WTC11 (cell line): ENCODE data around the gene PITPNM1. TPM values are rescaled to one million over a fixed set of nuclear protein-coding genes. Genes with fewer than 3 reads are reported as not detected.

Source experiments
- ATAC-seq: fragments of 200-7000 bp; cut with Tn5 transposase; 2 replicates; pipeline ENCODE4 v1.10.0; 2021; ENCODE audit warnings: mild to moderate bottlenecking, moderate library complexity
- CTCF ChIA-PET: fragments of 300-600 bp; sonication (Branson Sonifier 250); formaldehyde crosslinking; loops from one replicate; lab custom pipeline; 2021; ENCODE audit warnings: antibody characterized with exemption; lab: Charles Lee
- POLR2A ChIA-PET: fragments of 350-600 bp; sonication (Branson Sonifier 250); formaldehyde crosslinking; loops from one replicate; lab custom pipeline; 2021; ENCODE audit warnings: antibody characterized with exemption; lab: Charles Lee
- DNase-seq: peaks from one replicate; pipeline ENCODE4 v3.0.0; 2021; ENCODE audit warnings: low spot score
- H3K27ac Mint-ChIP-seq: 2 replicates; pipeline ENCODE4 v1.8.0; 2021; ENCODE audit warnings: mixed read lengths
- H3K27me3 Mint-ChIP-seq: 2 replicates; pipeline ENCODE4 v1.8.0; 2021; ENCODE audit warnings: low read depth, mild to moderate bottlenecking, moderate library complexity, mixed read lengths
- H3K36me3 Mint-ChIP-seq: 2 replicates; pipeline ENCODE4 v1.8.0; 2021; ENCODE audit warnings: mixed read lengths
- H3K4me1 Mint-ChIP-seq: 2 replicates; pipeline ENCODE4 v1.8.0; 2022; ENCODE audit warnings: mixed read lengths
- H3K4me3 Mint-ChIP-seq: 2 replicates; pipeline ENCODE4 v1.8.0; 2021; ENCODE audit warnings: mild to moderate bottlenecking, moderate library complexity, mixed read lengths
- H3K9me3 Mint-ChIP-seq: 2 replicates; pipeline ENCODE4 v1.8.0; 2021; ENCODE audit warnings: mixed read lengths
- FOXP1 ChIP-seq: sonication (generic); formaldehyde crosslinking; IDR thresholded peaks from 2 replicates; pipeline ENCODE4 v1.8.0; 2022; ENCODE audit warnings: missing genetic modification reagents, mild to moderate bottlenecking, moderate library complexity, borderline replicate concordance
- KAT7 ChIP-seq: sonication (generic); formaldehyde crosslinking; IDR thresholded peaks from 2 replicates; pipeline ENCODE4 v1.8.1; 2023; ENCODE audit warnings: missing genetic modification reagents, mild to moderate bottlenecking, borderline replicate concordance
- MXD4 ChIP-seq: fragments of 250-450 bp; sonication (Bioruptor Pico); IDR thresholded peaks from 2 replicates; pipeline ENCODE4 v1.8.0; 2021; ENCODE audit warnings: mild to moderate bottlenecking, moderate library complexity, borderline replicate concordance
- NR3C1 ChIP-seq: sonication (generic); formaldehyde crosslinking; conservative IDR thresholded peaks from 2 replicates; pipeline ENCODE4 v1.8.1; 2023; ENCODE audit warnings: low read depth, mild to moderate bottlenecking, missing genetic modification reagents
- RORB ChIP-seq: fragments of 250-450 bp; sonication (Bioruptor Pico); IDR thresholded peaks from 2 replicates; pipeline ENCODE4 v1.9.0; 2021; ENCODE audit warnings: mild to moderate bottlenecking
- ZNF121 ChIP-seq: sonication (generic); formaldehyde crosslinking; IDR thresholded peaks from 2 replicates; pipeline ENCODE4 v1.8.0; 2023; ENCODE audit warnings: missing genetic modification reagents
- ZNF138 ChIP-seq: sonication (generic); formaldehyde crosslinking; conservative IDR thresholded peaks from 2 replicates; pipeline ENCODE4 v1.8.1; 2022; ENCODE audit warnings: mild to moderate bottlenecking, moderate library complexity, missing genetic modification reagents
- ZNF219 ChIP-seq: sonication (generic); formaldehyde crosslinking; IDR thresholded peaks from 2 replicates; pipeline ENCODE4 v1.8.0; 2023; ENCODE audit warnings: missing genetic modification reagents, mild to moderate bottlenecking, borderline replicate concordance
- ZNF317 ChIP-seq: sonication (generic); formaldehyde crosslinking; IDR thresholded peaks from 2 replicates; pipeline ENCODE4 v1.8.1; 2023; ENCODE audit warnings: low read depth, mild to moderate bottlenecking, moderate library complexity, missing genetic modification reagents, borderline replicate concordance
- ZSCAN18 ChIP-seq: fragments of 250-450 bp; sonication (Bioruptor Pico); IDR thresholded peaks from 2 replicates; pipeline ENCODE4 v2.1.2; 2022; ENCODE audit warnings: mild to moderate bottlenecking, moderate library complexity
- microRNA-seq: library from miRNA; unstranded; fragments of <30 nt; microRNA quantifications from one replicate; pipeline ENCODE4 v1.2.0, GENCODE V29; 2022; ENCODE audit warnings: borderline number of aligned reads
- total RNA-seq: library from RNA; stranded (reverse); gene quantifications from 3 replicates; pipeline ENCODE4 v1.2.3, GENCODE V29; 2021

Gene PITPNM1
- total RNA-seq, 1 experiment from 2014 or later = 55.4 TPM

- Mint-ChIP-seq H3K4me1 (0 out of 2 replicates have a peak, but pooled peaks cover 3% of the 10 kb centered on the region), H3K27me3 (peaks cover 10% of the 10 kb centered on the region), H3K4me3 (peak overlapping the region; percentile 77), H3K36me3 (no peaks in the 10 kb centered on the region), H3K27ac (no peak overlapping the region), H3K9me3 (no peaks in the 10 kb centered on the region)
- POLR2A ChIA-PET = no interaction called here
- TF ChIP-seq RORB = no peak
- peak; percentile 93 for TF ChIP-seq ZNF121 (CRISPR knock-in tag)
- CTCF ChIA-PET = no interaction called here
- DNase-seq (no peak), ATAC-seq (no peak)
Measured at GRCh38 chr11:67445515-67445914, 59.6 kb downstream of the PITPNM1 start.

- Mint-ChIP-seq H3K36me3 (no peaks in the 10 kb centered on the region), H3K27me3 (peaks cover 8% of the 10 kb centered on the region), H3K27ac (peak overlapping the region; percentile 89), H3K4me3 (peak overlapping the region; percentile 90), H3K9me3 (no peaks in the 10 kb centered on the region), H3K4me1 (peaks cover 10% of the 10 kb centered on the region)
- peak; percentile 21 for ATAC-seq
- DNase-seq = no peak
- no peak for TF ChIP-seq MXD4 (CRISPR knock-in tag)
- TF ChIP-seq ZNF138 (CRISPR knock-in tag) = no peak
- TF ChIP-seq FOXP1 (CRISPR knock-in tag) = no peak
- TF ChIP-seq ZNF317 (CRISPR knock-in tag) = no peak
- no peak for TF ChIP-seq ZNF219
- TF ChIP-seq NR3C1 (CRISPR knock-in tag) = no peak
- TF ChIP-seq ZSCAN18 = no peak
- 0 out of 2 replicates have a peak, but pooled peaks have one; percentile 3 for TF ChIP-seq KAT7 (CRISPR knock-in tag)
- CTCF ChIA-PET = interaction anchor here (0.6 to 1.3 kb wide), 4 partner anchors 41 to 171 kb away, joined by 3 to 9 read pairs (median 4); partner anchors contain the start of gene PPP1CA
- POLR2A ChIA-PET = interaction anchor here (0.6 to 1.7 kb wide), 3 partner anchors 26 to 156 kb away, joined by 3 to 5 read pairs (median 4); partner anchors contain the start of gene CARNS1
Measured at GRCh38 chr11:67442504-67443404, 62.4 kb downstream of the PITPNM1 start.

Small RNAs within 50 kb of the gene (microRNA-seq; reads per million reads assigned to microRNA genes)
- gene MIR6752 = not detected

Other genes starting within 250 kb of the PITPNM1 start
- gene GRK2, start 238.9 kb downstream of the PITPNM1 start, total RNA-seq = 59.4 to 68.1 TPM (median 61.4 TPM) in 3 replicates
- gene ANKRD13D, start 216.1 kb downstream of the PITPNM1 start, total RNA-seq = 36.8 to 55.5 TPM (median 42.4 TPM) in 3 replicates
- gene SSH3, start 201.8 kb downstream of the PITPNM1 start, total RNA-seq = 34.8 to 43.4 TPM (median 42.3 TPM) in 3 replicates
- gene POLD4, start 151.8 kb downstream of the PITPNM1 start, total RNA-seq = 30.3 to 38.3 TPM (median 37.7 TPM) in 3 replicates
- 0.48 to 0.92 TPM (median 0.92 TPM) in 3 replicates for gene CLCF1, start 131.8 kb downstream of the PITPNM1 start, total RNA-seq
- gene RAD9A, start 113.4 kb downstream of the PITPNM1 start, total RNA-seq = 25.7 to 45.5 TPM (median 26.7 TPM) in 3 replicates
- gene PPP1CA, start 103.5 kb downstream of the PITPNM1 start, total RNA-seq = 220 to 222 TPM (median 221 TPM) in 3 replicates
- 0.72 to 1.0 TPM (median 0.96 TPM) in 3 replicates for gene TBC1D10C, start 101.3 kb downstream of the PITPNM1 start, total RNA-seq
- gene CARNS1, start 89.7 kb downstream of the PITPNM1 start, total RNA-seq = 1.3 to 2.6 TPM (median 2.4 TPM) in 3 replicates
- 44.3 to 54.7 TPM (median 50.2 TPM) in 3 replicates for gene RPS6KB2, start 76.9 kb downstream of the PITPNM1 start, total RNA-seq
- gene PTPRCAP, start 67.7 kb downstream of the PITPNM1 start, total RNA-seq = 3.5 to 4.0 TPM (median 3.6 TPM) in 3 replicates
- gene CORO1B, start 61.9 kb downstream of the PITPNM1 start, total RNA-seq = 100 to 109 TPM (median 102 TPM) in 3 replicates
- not detected in 3 replicates for gene GPR152, start 52.6 kb downstream of the PITPNM1 start, total RNA-seq
- 0.09 to 0.23 TPM in 2 of 3 replicates, not detected in the other for gene CABP4, start 50.0 kb downstream of the PITPNM1 start, total RNA-seq
- gene TMEM134, start 36.1 kb downstream of the PITPNM1 start, total RNA-seq = 55.6 to 61.1 TPM (median 59.6 TPM) in 3 replicates
- 32.8 to 42.1 TPM (median 40.0 TPM) in 3 replicates for gene AIP, start 22.3 kb downstream of the PITPNM1 start, total RNA-seq
- gene CDK2AP2, start 2.8 kb upstream of the PITPNM1 start, total RNA-seq = 47.6 to 53.1 TPM (median 52.5 TPM) in 3 replicates
- not detected in 3 replicates for gene CABP2, start 18.1 kb upstream of the PITPNM1 start, total RNA-seq
- 1,404 to 1,452 TPM (median 1,412 TPM) in 3 replicates for gene GSTP1, start 78.4 kb upstream of the PITPNM1 start, total RNA-seq
- 201 to 231 TPM (median 213 TPM) in 3 replicates for gene NDUFV1, start 101.6 kb upstream of the PITPNM1 start, total RNA-seq
- gene NUDT8, start 124.6 kb upstream of the PITPNM1 start, total RNA-seq = 7.6 to 8.3 TPM (median 7.8 TPM) in 3 replicates
- 0.21 TPM in 1 of 3 replicates, not detected in the others for gene TBX10, start 134.4 kb upstream of the PITPNM1 start, total RNA-seq
- 0.27 TPM in 1 of 3 replicates, not detected in the others for gene ACY3, start 145.4 kb upstream of the PITPNM1 start, total RNA-seq
- gene ALDH3B2, start 169.3 kb upstream of the PITPNM1 start, total RNA-seq = 0.13 to 0.30 TPM (median 0.30 TPM) in 3 replicates